Endothelial cell of umbilical vein (primary cell): ENCODE measurements around the gene RND2. TPM values are rescaled to one million over a fixed set of nuclear protein-coding genes. Genes with fewer than 3 reads are reported as not detected.
A peak's percentile ranks its signal among the peaks of the same experiment; 100 is the strongest.

Source experiments
- BruUV-seq: library from RNA; stranded (reverse); fragments of 400-500 nt; replicated peaks from 2 replicates; lab custom pipeline; 2021; lab: Mats Ljungman, UMichigan
- CTCF ChIA-PET: fragments of 300-600, 350-600 bp; sonication (Branson Sonifier 250); formaldehyde crosslinking; loops from one replicate; lab custom pipeline; 2021; ENCODE audit warnings: antibody characterized with exemption, inconsistent platforms; lab: Charles Lee
- POLR2A ChIA-PET: fragments of 300-600, 350-600 bp; sonication (Branson Sonifier 250); formaldehyde crosslinking; loops from one replicate; lab custom pipeline; 2021; ENCODE audit warnings: antibody characterized with exemption, inconsistent platforms; lab: Charles Lee
- DNase-seq: peaks from one replicate; pipeline ENCODE4 v3.0.0-alpha.2; 2011; ENCODE audit warnings: low read depth, low spot score
- FAIRE-seq: peaks from 2 replicates; lab custom pipeline; 2011; peaks lifted over from hg19 to GRCh38; lab: Jason Lieb, UNC
- H2AFZ ChIP-seq: 2 replicates; pipeline ENCODE4 v1.6.0; 2012; ENCODE audit warnings: low read depth, low read length, control low read depth, inconsistent platforms
- H3K27ac ChIP-seq: 2 replicates; pipeline ENCODE4 v1.5.1; 2011; ENCODE audit warnings: low read depth, mild to moderate bottlenecking, control low read depth, low read length, moderate library complexity; ENCODE audit not compliant: insufficient read depth
- H3K27me3 ChIP-seq, 2 experiments: 2 replicates each; pipeline versions ENCODE4 v1.6.0 to v1.6.1; 2011; ENCODE audit warnings: low read length in 2 of 2, mixed read lengths in 1 of 2; ENCODE audit not compliant: control insufficient read depth in 2 of 2, insufficient read depth in 2 of 2
- H3K36me3 ChIP-seq, 2 experiments: 2 replicates in 1 of 2; 3 replicates in 1 of 2; pipeline ENCODE4 v1.5.1; 2011; ENCODE audit warnings: low read length in 2 of 2, mild to moderate bottlenecking in 1 of 2, moderate library complexity in 1 of 2; ENCODE audit not compliant: control insufficient read depth in 2 of 2, insufficient read depth in 2 of 2; ENCODE audit errors: extremely low read depth in 1 of 2
- H3K4me1 ChIP-seq: 3 replicates; pipeline ENCODE4 v1.5.1; 2011; ENCODE audit warnings: mild to moderate bottlenecking, low read length; ENCODE audit not compliant: control insufficient read depth, insufficient read depth; ENCODE audit errors: extremely low read depth
- H3K4me2 ChIP-seq: 2 replicates; pipeline ENCODE4 v1.6.1; 2011; ENCODE audit warnings: low read length, control low read depth, mixed read lengths; ENCODE audit not compliant: insufficient read depth
- H3K4me3 ChIP-seq, 3 experiments: fragments of 200-600 bp in 1 of 3; sonication (generic), shearing (Covaris generic) in 1 of 3; replicated peaks in 1 of 3; 2 replicates each; pipeline ENCODE4 v1.5.1; 2011 to 2016; ENCODE audit warnings: control low read depth in 3 of 3, low read length in 3 of 3, mild to moderate bottlenecking in 2 of 3, inconsistent platforms in 1 of 3, low read depth in 1 of 3, moderate library complexity in 1 of 3; ENCODE audit not compliant: insufficient read depth in 1 of 3
- H3K79me2 ChIP-seq: 2 replicates; pipeline ENCODE4 v1.6.0; 2012; ENCODE audit warnings: low read length, inconsistent platforms; ENCODE audit not compliant: control insufficient read depth, insufficient read depth
- H3K9ac ChIP-seq: replicated peaks from 2 replicates; pipeline ENCODE3; 2011; ENCODE audit warnings: low read length, control low read depth; ENCODE audit not compliant: insufficient read depth; ENCODE audit errors: extremely low read depth
- H3K9me1 ChIP-seq: replicated peaks from 3 replicates; pipeline ENCODE4 v1.6.0; 2011; ENCODE audit warnings: mild to moderate bottlenecking, low read length; ENCODE audit not compliant: control insufficient read depth, insufficient read depth; ENCODE audit errors: extremely low read depth
- H3K9me3 ChIP-seq: replicated peaks from 2 replicates; pipeline ENCODE4 v1.5.1; 2012; ENCODE audit warnings: low read length, inconsistent platforms; ENCODE audit not compliant: control insufficient read depth, insufficient read depth
- H4K20me1 ChIP-seq: replicated peaks from 2 replicates; pipeline ENCODE3; 2011; ENCODE audit warnings: mild to moderate bottlenecking, low read length; ENCODE audit not compliant: control insufficient read depth, insufficient read depth; ENCODE audit errors: extremely low read depth
- EZH2 ChIP-seq: IDR thresholded peaks from 2 replicates; pipeline ENCODE4 v1.6.1; 2012; ENCODE audit warnings: borderline replicate concordance, low read depth, mild to moderate bottlenecking, moderate library complexity, low read length, inconsistent platforms; ENCODE audit not compliant: severe bottlenecking
- FOS ChIP-seq: IDR thresholded peaks from 2 replicates; pipeline ENCODE4 v1.6.1; 2011; ENCODE audit warnings: mild to moderate bottlenecking, low read length, moderate library complexity, borderline replicate concordance; ENCODE audit not compliant: insufficient read depth
- GATA2 ChIP-seq: IDR thresholded peaks from 2 replicates; pipeline ENCODE4 v1.7.0; 2011; ENCODE audit warnings: low read depth, mild to moderate bottlenecking, moderate library complexity, mixed read lengths, low read length; ENCODE audit not compliant: insufficient read length, insufficient read depth
- JUN ChIP-seq: IDR thresholded peaks from 2 replicates; pipeline ENCODE4 v1.6.1; 2011; ENCODE audit warnings: borderline replicate concordance, low read depth; ENCODE audit not compliant: insufficient read length, insufficient read depth
- MYC ChIP-seq: IDR thresholded peaks from one replicate; pipeline ENCODE4 v1.6.1; 2011; ENCODE audit warnings: mild to moderate bottlenecking, low read depth, low read length
- POLR2A ChIP-seq: IDR thresholded peaks from 2 replicates; pipeline ENCODE4 v1.6.1; 2012; ENCODE audit warnings: low read depth, mild to moderate bottlenecking, control low read depth, low read length
- POLR2AphosphoS5 ChIP-seq: IDR thresholded peaks from 2 replicates; pipeline ENCODE4 v1.6.1; 2012; ENCODE audit warnings: low read depth, mild to moderate bottlenecking, control low read depth, low read length, moderate library complexity; ENCODE audit not compliant: insufficient read depth
- dilution Hi-C: fragments of 300-500 bp; cut with MboI; formaldehyde crosslinking; loops from one replicate; pipeline ENCODE4 v1.15.0; 2019; ENCODE audit warnings: low sequenced_read_pairs; ENCODE audit not compliant: extremely low pct_ligation_motif_present
- intact Hi-C: fragments of 100-400 bp; cut with micrococcal nuclease; formaldehyde crosslinking; loops from one replicate; pipeline ENCODE4 v1.10.0; 2022
- polyA plus RNA-seq, 4 experiments: library from polyadenylated mRNA; depleted of rRNA in 3 of 4; stranded (reverse) in 3 of 4; unstranded in 1 of 4; fragments of >200 nt; gene quantifications; 2 replicates each; pipeline versions ENCODE4 v1.2.1 to v1.2.3, GENCODE V29; 2011 to 2012; ENCODE audit warnings: missing spikeins in 1 of 4
- total RNA-seq: library from RNA; stranded (reverse); gene quantifications from 2 replicates; pipeline ENCODE4 v1.2.3, GENCODE V29; 2021
- TF ChIP-seq, protein P1 (sequence below): IDR thresholded peaks from 2 replicates; pipeline ENCODE4 v1.6.1; 2011; ENCODE audit not compliant: insufficient read depth, insufficient read length
- TF ChIP-seq, protein P2 (sequence below), 2 donors: IDR thresholded peaks; 1 replicate in 1 of 2; 2 replicates in 1 of 2; pipeline ENCODE4 v1.5.1; 2011; ENCODE audit warnings: low read length in 2 of 2, mild to moderate bottlenecking in 2 of 2, moderate library complexity in 2 of 2, control low read depth in 1 of 2, inconsistent platforms in 1 of 2, low read depth in 1 of 2; ENCODE audit not compliant: insufficient read depth in 1 of 2; ENCODE audit errors: extremely low read depth in 1 of 2

Gene RND2
- total and polyA plus RNA-seq, 2 donors (not counting 3 experiments of a cell fraction or from before 2014, with no cell fraction given), result 0.81 to 0.97 TPM

DNA sequence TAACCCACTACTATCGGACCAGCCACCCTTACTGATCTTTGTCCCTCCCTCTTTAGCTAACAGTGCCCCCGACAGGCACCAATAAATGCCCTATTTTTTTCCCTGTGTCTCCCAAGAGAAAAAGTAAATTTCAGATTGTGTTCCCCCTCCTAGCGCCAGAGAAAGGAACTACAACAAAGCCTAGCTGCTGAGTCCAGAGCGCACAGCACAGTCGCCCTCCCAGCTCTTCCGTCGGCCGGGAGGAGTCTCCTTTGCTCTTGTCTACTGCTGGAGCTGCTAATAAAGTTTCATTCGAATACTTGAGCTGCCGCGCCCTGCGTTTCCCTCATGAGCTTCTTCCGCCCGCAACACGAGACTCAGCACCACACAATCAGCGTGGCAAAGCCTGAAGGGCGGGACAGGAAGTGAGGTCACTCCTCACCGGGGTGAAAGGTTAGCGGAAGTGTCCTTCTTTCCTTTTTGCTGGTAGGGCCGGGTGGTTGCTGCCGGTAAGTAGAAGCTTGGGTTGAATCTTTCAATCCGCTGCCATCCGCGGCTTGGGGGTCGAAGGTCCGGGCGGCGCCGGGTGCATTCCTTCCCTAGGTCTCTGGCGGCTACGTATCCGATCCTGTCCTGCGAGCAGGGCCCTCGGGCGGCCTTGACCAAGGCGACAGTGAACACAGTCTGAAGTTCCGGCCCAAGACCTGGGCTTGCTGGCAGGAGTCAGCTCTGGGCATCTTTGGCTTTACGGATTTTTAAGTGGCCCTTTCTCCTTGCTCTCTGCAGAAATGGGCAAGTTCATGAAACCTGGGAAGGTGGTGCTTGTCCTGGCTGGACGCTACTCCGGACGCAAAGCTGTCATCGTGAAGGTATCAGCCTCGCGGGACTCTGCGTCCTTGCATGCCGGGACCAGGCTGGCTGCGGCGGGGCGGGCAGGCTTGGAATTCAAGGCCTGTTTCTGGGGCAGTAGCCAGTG is 26.8 kb upstream of the RND2 start, which contains the start of gene RPL27:
Gene RPL27 (plus strand): TSS at position 436 of the 955 bp plus-strand sequence. CDS start 332 bp downstream, at position 768.
- CTCF ChIA-PET, result interaction anchor here (0.6 to 2.4 kb wide), 32 partner anchors 9 to 421 kb away, joined by 3 to 25 read pairs (median 4); partner anchors contain the start of genes AARSD1, AOC2, BECN1 and IFI35
- POLR2A ChIA-PET, result interaction anchor here (0.6 to 2.2 kb wide), 14 partner anchors 8 to 363 kb away, joined by 3 to 9 read pairs (median 4); partner anchors contain the start of genes BECN1, IFI35 and VAT1

More for the DNA sequence above, 26.8 kb upstream of the RND2 start, which contains the start of gene RPL27:
- Histone ChIP-seq H2AFZ (peak within 1 kb of the TSS; percentile 77), H3K4me2 (peak within 1 kb of the TSS; percentile 90), H3K9me3 (no peaks in the 10 kb centered on the region), H3K9me1 (no peaks in the 10 kb centered on the region), H3K27ac (peak within 1 kb of the TSS; percentile 75), H3K9ac (peak within 1 kb of the TSS; percentile 87), H3K4me1 (peaks cover 23% of the 10 kb centered on the region), H3K27me3 (no peaks in the 10 kb centered on the region), H3K4me3 (peak within 1 kb of the TSS; percentile 56 to 86 (median 58)), H4K20me1 (no peaks in the 10 kb centered on the region), H3K36me3 (peaks cover 4 to 19% of the 10 kb centered on the region in 2 experiments), H3K79me2 (peaks cover 27% of the 10 kb centered on the region)
- peak; percentile 100 for DNase-seq
- intact Hi-C loops, result loop anchor here (1.0 to 2.0 kb wide), 7 partner anchors 17 to 321 kb away; partner anchors contain the start of genes AARSD1, BRCA1, NBR1 and PLEKHH3
- TF ChIP-seq JUN (peak; percentile 74), FOS (peak; percentile 37), POLR2AphosphoS5 (peak; percentile 88), MYC (peak; percentile 70), POLR2A (peak; percentile 94), GATA2 (no peak), EZH2 (no peak)
- TF ChIP-seq, protein P1, sequence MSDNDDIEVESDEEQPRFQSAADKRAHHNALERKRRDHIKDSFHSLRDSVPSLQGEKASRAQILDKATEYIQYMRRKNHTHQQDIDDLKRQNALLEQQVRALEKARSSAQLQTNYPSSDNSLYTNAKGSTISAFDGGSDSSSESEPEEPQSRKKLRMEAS, result peak; percentile 87
- TF ChIP-seq, protein P2, sequence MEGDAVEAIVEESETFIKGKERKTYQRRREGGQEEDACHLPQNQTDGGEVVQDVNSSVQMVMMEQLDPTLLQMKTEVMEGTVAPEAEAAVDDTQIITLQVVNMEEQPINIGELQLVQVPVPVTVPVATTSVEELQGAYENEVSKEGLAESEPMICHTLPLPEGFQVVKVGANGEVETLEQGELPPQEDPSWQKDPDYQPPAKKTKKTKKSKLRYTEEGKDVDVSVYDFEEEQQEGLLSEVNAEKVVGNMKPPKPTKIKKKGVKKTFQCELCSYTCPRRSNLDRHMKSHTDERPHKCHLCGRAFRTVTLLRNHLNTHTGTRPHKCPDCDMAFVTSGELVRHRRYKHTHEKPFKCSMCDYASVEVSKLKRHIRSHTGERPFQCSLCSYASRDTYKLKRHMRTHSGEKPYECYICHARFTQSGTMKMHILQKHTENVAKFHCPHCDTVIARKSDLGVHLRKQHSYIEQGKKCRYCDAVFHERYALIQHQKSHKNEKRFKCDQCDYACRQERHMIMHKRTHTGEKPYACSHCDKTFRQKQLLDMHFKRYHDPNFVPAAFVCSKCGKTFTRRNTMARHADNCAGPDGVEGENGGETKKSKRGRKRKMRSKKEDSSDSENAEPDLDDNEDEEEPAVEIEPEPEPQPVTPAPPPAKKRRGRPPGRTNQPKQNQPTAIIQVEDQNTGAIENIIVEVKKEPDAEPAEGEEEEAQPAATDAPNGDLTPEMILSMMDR (IDR thresholded peaks at IDR 0.05; ENCODE audit: extremely low read depth in 1 of 2, insufficient read depth in 1 of 2, low read depth in 1 of 2, low read length in 2 of 2), result peak; percentile 68 to 77
- peak; percentile 99 for FAIRE-seq
- dilution Hi-C loops, result no loop called here
- TSS peak; percentile 63 for BruUV-seq
